Measurements from ENCODE around the gene ZNF391. TPM values are rescaled to one million over a fixed set of nuclear protein-coding genes. Genes with fewer than 3 reads are reported as not detected.

Gene ZNF391
- total RNA-seq, 1 donor: 2.5 TPM

DNA sequence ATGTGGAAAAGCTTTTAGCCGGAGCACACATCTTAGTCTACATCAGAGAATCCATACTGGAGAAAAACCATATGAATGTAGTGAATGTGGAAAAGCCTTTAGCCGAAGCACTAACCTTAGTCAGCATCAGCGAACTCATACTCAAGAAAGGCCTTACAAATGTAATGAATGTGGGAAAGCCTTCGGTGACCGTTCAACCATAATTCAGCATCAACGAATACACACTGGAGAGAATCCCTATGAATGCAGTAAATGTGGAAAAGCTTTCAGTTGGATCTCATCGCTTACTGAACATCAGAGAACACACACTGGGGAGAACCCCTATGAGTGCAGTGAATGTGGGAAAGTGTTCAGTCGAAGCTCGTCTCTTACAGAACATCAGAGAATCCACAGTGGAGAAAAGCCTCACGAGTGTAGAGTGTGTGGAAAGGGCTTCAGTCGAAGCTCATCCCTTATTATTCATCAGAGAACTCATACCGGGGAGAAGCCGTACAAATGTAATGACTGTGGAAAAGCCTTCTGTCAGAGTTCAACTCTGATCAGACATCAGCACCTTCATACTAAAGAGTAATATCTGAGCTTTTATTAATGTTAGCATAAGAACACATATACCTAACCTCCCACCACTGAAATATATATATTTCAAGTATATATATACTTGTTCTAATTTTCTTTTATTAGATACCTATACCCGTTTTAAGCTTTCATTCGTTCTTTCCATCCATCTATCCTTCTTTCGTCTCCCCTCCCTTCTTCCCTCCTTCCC is 12.5 kb downstream of the ZNF391 start:
- Histone ChIP-seq H3K4me1 (ENCODE audit: insufficient read depth, low read length) (no peaks in the 10 kb centered on the region), H4K20me1 (ENCODE audit: insufficient read depth, low read length) (no peaks in the 10 kb centered on the region), H3K27ac (ENCODE audit: low read depth, low read length) (no peak overlapping the region), H3K9me3 (ENCODE audit: low read depth, low read length) (peaks cover 13% of the 10 kb centered on the region), H3K79me2 (ENCODE audit: insufficient read depth, low read length) (no peaks in the 10 kb centered on the region), H3K36me3 (ENCODE audit: insufficient read depth, low read length) (no peaks in the 10 kb centered on the region), H2AFZ (ENCODE audit: low read length) (no peak overlapping the region), H3K4me3 (ENCODE audit: insufficient read depth, low read length) (no peak overlapping the region), H3K27me3 (ENCODE audit: insufficient read depth, low read length) (no peaks in the 10 kb centered on the region), H3K4me2 (ENCODE audit: insufficient read depth, low read length) (no peak overlapping the region)
- DNase-seq (ENCODE audit: insufficient read length, low spot score, missing footprints): no peak
- TF ChIP-seq, protein P1, sequence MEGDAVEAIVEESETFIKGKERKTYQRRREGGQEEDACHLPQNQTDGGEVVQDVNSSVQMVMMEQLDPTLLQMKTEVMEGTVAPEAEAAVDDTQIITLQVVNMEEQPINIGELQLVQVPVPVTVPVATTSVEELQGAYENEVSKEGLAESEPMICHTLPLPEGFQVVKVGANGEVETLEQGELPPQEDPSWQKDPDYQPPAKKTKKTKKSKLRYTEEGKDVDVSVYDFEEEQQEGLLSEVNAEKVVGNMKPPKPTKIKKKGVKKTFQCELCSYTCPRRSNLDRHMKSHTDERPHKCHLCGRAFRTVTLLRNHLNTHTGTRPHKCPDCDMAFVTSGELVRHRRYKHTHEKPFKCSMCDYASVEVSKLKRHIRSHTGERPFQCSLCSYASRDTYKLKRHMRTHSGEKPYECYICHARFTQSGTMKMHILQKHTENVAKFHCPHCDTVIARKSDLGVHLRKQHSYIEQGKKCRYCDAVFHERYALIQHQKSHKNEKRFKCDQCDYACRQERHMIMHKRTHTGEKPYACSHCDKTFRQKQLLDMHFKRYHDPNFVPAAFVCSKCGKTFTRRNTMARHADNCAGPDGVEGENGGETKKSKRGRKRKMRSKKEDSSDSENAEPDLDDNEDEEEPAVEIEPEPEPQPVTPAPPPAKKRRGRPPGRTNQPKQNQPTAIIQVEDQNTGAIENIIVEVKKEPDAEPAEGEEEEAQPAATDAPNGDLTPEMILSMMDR (IDR thresholded peaks at IDR 0.05; ENCODE audit: extremely low read depth, low read depth, low read length): no peak

DNA sequence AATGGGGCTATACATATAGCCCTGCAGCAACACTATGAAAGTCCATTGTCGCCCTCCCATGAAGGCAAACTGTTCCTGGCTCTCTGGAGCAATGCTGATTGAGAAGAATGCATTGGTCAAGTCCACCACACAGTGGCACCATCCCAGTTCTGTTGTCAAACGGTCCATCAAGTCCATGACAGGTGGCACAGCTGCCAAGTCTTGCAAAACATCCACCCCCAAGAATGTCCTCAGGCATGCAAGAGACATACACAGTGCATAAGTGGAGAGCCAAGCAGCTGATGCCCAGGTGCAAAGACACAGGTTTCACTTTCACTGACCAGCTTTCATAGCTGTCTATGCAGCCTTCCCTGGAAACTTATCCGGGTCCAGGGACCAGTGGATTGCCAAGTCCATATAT is 17.5 kb downstream of the ZNF391 start:
- DNase-seq (ENCODE audit: insufficient read length, low spot score, missing footprints): no peak
- Histone ChIP-seq H2AFZ (ENCODE audit: low read length) (no peak overlapping the region), H3K36me3 (ENCODE audit: insufficient read depth, low read length) (no peaks in the 10 kb centered on the region), H3K4me2 (ENCODE audit: insufficient read depth, low read length) (no peak overlapping the region), H3K4me1 (ENCODE audit: insufficient read depth, low read length) (no peaks in the 10 kb centered on the region), H3K27ac (ENCODE audit: low read depth, low read length) (no peak overlapping the region), H4K20me1 (ENCODE audit: insufficient read depth, low read length) (no peaks in the 10 kb centered on the region), H3K27me3 (ENCODE audit: insufficient read depth, low read length) (no peaks in the 10 kb centered on the region), H3K79me2 (ENCODE audit: insufficient read depth, low read length) (no peaks in the 10 kb centered on the region), H3K9me3 (ENCODE audit: low read depth, low read length) (peaks cover 4% of the 10 kb centered on the region), H3K4me3 (ENCODE audit: insufficient read depth, low read length) (no peak overlapping the region)
- TF ChIP-seq, protein P1 (IDR thresholded peaks at IDR 0.05; ENCODE audit: extremely low read depth, low read depth, low read length): no peak

GRCh38 chr6:27407153-27407814 is 18.7 kb downstream of the ZNF391 start:
- Histone ChIP-seq H3K9me3 (ENCODE audit: low read depth, low read length) (peaks cover 2% of the 10 kb centered on the region), H3K4me2 (ENCODE audit: insufficient read depth, low read length) (no peak overlapping the region), H4K20me1 (ENCODE audit: insufficient read depth, low read length) (no peaks in the 10 kb centered on the region), H3K4me1 (ENCODE audit: insufficient read depth, low read length) (no peaks in the 10 kb centered on the region), H3K27ac (ENCODE audit: low read depth, low read length) (no peak overlapping the region), H3K36me3 (ENCODE audit: insufficient read depth, low read length) (no peaks in the 10 kb centered on the region), H3K79me2 (ENCODE audit: insufficient read depth, low read length) (no peaks in the 10 kb centered on the region), H2AFZ (ENCODE audit: low read length) (no peak overlapping the region), H3K4me3 (ENCODE audit: insufficient read depth, low read length) (no peak overlapping the region), H3K27me3 (ENCODE audit: insufficient read depth, low read length) (no peaks in the 10 kb centered on the region)
- no peak for DNase-seq (ENCODE audit: insufficient read length, low spot score, missing footprints)
- TF ChIP-seq, protein P1 (IDR thresholded peaks at IDR 0.05; ENCODE audit: extremely low read depth, low read depth, low read length): no peak

DNA sequence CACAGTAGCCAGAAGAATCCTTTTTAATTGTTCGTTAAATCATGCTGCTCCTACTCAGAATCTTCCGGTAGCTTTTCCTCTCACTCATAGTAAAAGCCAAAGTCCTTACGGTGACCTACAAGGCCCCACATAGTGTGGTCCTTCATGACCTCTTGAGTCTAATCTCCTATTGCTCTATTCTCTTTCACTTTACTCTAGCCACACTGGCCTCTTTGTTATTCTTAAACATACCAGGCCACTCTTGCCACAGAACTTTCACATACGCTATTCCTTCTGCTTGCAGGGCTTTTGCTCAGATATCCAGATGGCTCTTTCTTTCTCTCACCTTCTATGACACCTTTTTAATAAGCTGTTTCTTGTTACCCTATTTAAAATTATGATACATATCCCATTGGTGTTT is 25.7 kb downstream of the ZNF391 start:
- TF ChIP-seq, protein P1 (IDR thresholded peaks at IDR 0.05; ENCODE audit: extremely low read depth, low read depth, low read length): no peak
- Histone ChIP-seq H3K36me3 (ENCODE audit: insufficient read depth, low read length) (no peaks in the 10 kb centered on the region), H3K9me3 (ENCODE audit: low read depth, low read length) (peaks cover 2% of the 10 kb centered on the region), H3K27me3 (ENCODE audit: insufficient read depth, low read length) (no peaks in the 10 kb centered on the region), H3K27ac (ENCODE audit: low read depth, low read length) (no peak overlapping the region), H2AFZ (ENCODE audit: low read length) (no peak overlapping the region), H3K4me1 (ENCODE audit: insufficient read depth, low read length) (no peaks in the 10 kb centered on the region), H3K79me2 (ENCODE audit: insufficient read depth, low read length) (no peaks in the 10 kb centered on the region), H4K20me1 (ENCODE audit: insufficient read depth, low read length) (no peaks in the 10 kb centered on the region), H3K4me3 (ENCODE audit: insufficient read depth, low read length) (no peak overlapping the region), H3K4me2 (ENCODE audit: insufficient read depth, low read length) (no peak overlapping the region)
- no peak for DNase-seq (ENCODE audit: insufficient read length, low spot score, missing footprints)
